Liver (tissue), 9 donors: ENCODE results near the gene CAMK1D. TPM values are rescaled to one million over a fixed set of nuclear protein-coding genes. Genes with fewer than 3 reads are reported as not detected.
A peak's percentile ranks its signal among the peaks of the same experiment; 100 is the strongest.

ENCODE experiments used
- DNase-seq: peaks from one replicate; pipeline ENCODE4 v3.0.0-alpha.2; 2017; ENCODE audit warnings: low spot score
- H3K27ac ChIP-seq, 2 donors: one replicate each; pipeline ENCODE4 v1.7.0; 2013; ENCODE audit warnings: inconsistent platforms in 2 of 2, low read length in 2 of 2, control low read depth in 1 of 2, low read depth in 1 of 2, mild to moderate bottlenecking in 1 of 2
- H3K27me3 ChIP-seq, 4 donors: one replicate each; pipeline versions ENCODE4 v1.6.1 to v1.7.0; 2013; ENCODE audit warnings: low read length in 3 of 4, inconsistent platforms in 1 of 4, mild to moderate bottlenecking in 1 of 4, moderate library complexity in 1 of 4; ENCODE audit not compliant: control insufficient read depth in 4 of 4, insufficient read depth in 4 of 4
- H3K36me3 ChIP-seq, 4 donors: one replicate each; pipeline versions ENCODE4 v1.6.1 to v1.7.0; 2013; ENCODE audit warnings: low read length in 3 of 4, mild to moderate bottlenecking in 3 of 4, low read depth in 1 of 4, moderate library complexity in 1 of 4; ENCODE audit not compliant: control insufficient read depth in 4 of 4, insufficient read depth in 3 of 4
- H3K4me1 ChIP-seq, 4 donors: one replicate each; pipeline versions ENCODE4 v1.6.1 to v1.7.0; 2013; ENCODE audit warnings: low read length in 3 of 4, mild to moderate bottlenecking in 3 of 4, moderate library complexity in 1 of 4; ENCODE audit not compliant: control insufficient read depth in 4 of 4, insufficient read depth in 4 of 4
- H3K4me3 ChIP-seq, 3 donors: one replicate each; pipeline versions ENCODE4 v1.6.1 to v1.7.0; 2013; ENCODE audit warnings: low read length in 3 of 3, control low read depth in 1 of 3, low read depth in 1 of 3, mild to moderate bottlenecking in 1 of 3
- H3K9ac ChIP-seq, 2 donors: one replicate each; pipeline ENCODE4 v1.7.0; 2013; ENCODE audit warnings: low read length in 2 of 2, mild to moderate bottlenecking in 2 of 2, moderate library complexity in 2 of 2, control low read depth in 1 of 2, low read depth in 1 of 2
- H3K9me3 ChIP-seq, 4 donors: one replicate each; pipeline versions ENCODE4 v1.6.1 to v1.7.0; 2013; ENCODE audit warnings: low read length in 3 of 4; ENCODE audit not compliant: control insufficient read depth in 4 of 4
- EGR1 ChIP-seq, 2 donors: IDR thresholded peaks; 2 replicates each; pipeline ENCODE4 v1.6.1; 2016 to 2018; ENCODE audit warnings: antibody characterized with exemption in 2 of 2, low read depth in 2 of 2
- FOXA1 ChIP-seq: IDR thresholded peaks from 2 replicates; pipeline ENCODE4 v1.6.1; 2016; ENCODE audit warnings: antibody characterized with exemption
- FOXA2 ChIP-seq: IDR thresholded peaks from 2 replicates; pipeline ENCODE4 v1.6.1; 2016; ENCODE audit warnings: antibody characterized with exemption
- GABPA ChIP-seq, 2 donors: IDR thresholded peaks in 1 of 2; conservative IDR thresholded peaks in 1 of 2; 2 replicates each; pipeline ENCODE4 v1.6.1; 2016; ENCODE audit warnings: antibody characterized with exemption in 2 of 2, mild to moderate bottlenecking in 1 of 2, moderate library complexity in 1 of 2
- HNF4A ChIP-seq, 2 donors: conservative IDR thresholded peaks; 2 replicates each; pipeline ENCODE4 v1.6.1; 2016; ENCODE audit warnings: antibody characterized with exemption in 2 of 2, mild to moderate bottlenecking in 2 of 2
- HNF4G ChIP-seq: IDR thresholded peaks from 2 replicates; pipeline ENCODE4 v1.6.1; 2016; ENCODE audit warnings: antibody characterized with exemption
- JUND ChIP-seq, 2 donors: IDR thresholded peaks; 2 replicates each; pipeline ENCODE4 v1.6.1; 2016; ENCODE audit warnings: antibody characterized with exemption in 2 of 2
- RAD21 ChIP-seq, 2 donors: IDR thresholded peaks; 2 replicates each; pipeline ENCODE4 v1.6.1; 2016; ENCODE audit warnings: antibody characterized with exemption in 2 of 2, mild to moderate bottlenecking in 2 of 2
- RXRA ChIP-seq, 2 donors: IDR thresholded peaks; 2 replicates each; pipeline ENCODE4 v1.6.1; 2017 to 2018; ENCODE audit warnings: antibody characterized with exemption in 2 of 2, mild to moderate bottlenecking in 1 of 2
- SP1 ChIP-seq: IDR thresholded peaks from 2 replicates; pipeline ENCODE4 v1.6.1; 2018; ENCODE audit warnings: antibody characterized with exemption, mild to moderate bottlenecking
- TAF1 ChIP-seq: conservative IDR thresholded peaks from 2 replicates; pipeline ENCODE4 v1.6.1; 2016; ENCODE audit warnings: antibody characterized with exemption, mild to moderate bottlenecking
- YY1 ChIP-seq: IDR thresholded peaks from 2 replicates; pipeline ENCODE4 v1.6.1; 2016; ENCODE audit warnings: antibody characterized with exemption, mild to moderate bottlenecking
- WGBS: extraction: QIAGEN DNeasy Blood & Tissue Kit; methylation state at CpG from one replicate; pipeline ENCODE4 v1.1.7; 2013; 5-methylcytosine and 5-hydroxymethylcytosine counted together
- polyA plus RNA-seq, 2 donors: library from polyadenylated mRNA; stranded (reverse) in 1 of 2; unstranded in 1 of 2; fragments of 200-250 nt in 1 of 2; fragments of >200 nt in 1 of 2; fragmentation: Nextera tagmentation in 1 of 2; extraction: Ambion mirVana in 1 of 2; gene quantifications; one replicate each; pipeline versions ENCODE4 v1.2.1 to v1.2.3, GENCODE V29; 2013 to 2015
- total RNA-seq, 2 donors: library from RNA; depleted of rRNA; stranded (reverse); fragments of >200 nt; gene quantifications; one replicate each; pipeline ENCODE4 v1.2.3, GENCODE V29; 2014
- TF ChIP-seq, protein P1 (sequence below): IDR thresholded peaks from 2 replicates; pipeline ENCODE4 v1.6.1; 2016; ENCODE audit warnings: antibody characterized with exemption
- TF ChIP-seq, protein P2 (sequence below): IDR thresholded peaks from 2 replicates; pipeline ENCODE4 v1.6.1; 2016; ENCODE audit warnings: antibody characterized with exemption
- TF ChIP-seq, protein P3 (sequence below): fragments of 150-350 bp; IDR thresholded peaks from 2 replicates; pipeline ENCODE4 v1.5.1; 2017; ENCODE audit warnings: improper control_type of control experiment, low read depth, low read length; ENCODE audit not compliant: missing input control
- TF ChIP-seq, protein P4 (sequence below): IDR thresholded peaks from 2 replicates; pipeline ENCODE4 v1.6.1; 2016; ENCODE audit warnings: antibody characterized with exemption
- TF ChIP-seq, protein P5 (sequence below): IDR thresholded peaks from 2 replicates; pipeline ENCODE4 v1.6.1; 2016; ENCODE audit warnings: antibody characterized with exemption, mild to moderate bottlenecking
- donor health status: healthy.
- donor health status: healthy.
- donor health status: healthy.
- donor health status: healthy.
- donor health status: healthy.

Gene CAMK1D
- total and polyA plus RNA-seq, 4 donors, result 2.7 to 10.1 (median 4.2) TPM

DNA sequence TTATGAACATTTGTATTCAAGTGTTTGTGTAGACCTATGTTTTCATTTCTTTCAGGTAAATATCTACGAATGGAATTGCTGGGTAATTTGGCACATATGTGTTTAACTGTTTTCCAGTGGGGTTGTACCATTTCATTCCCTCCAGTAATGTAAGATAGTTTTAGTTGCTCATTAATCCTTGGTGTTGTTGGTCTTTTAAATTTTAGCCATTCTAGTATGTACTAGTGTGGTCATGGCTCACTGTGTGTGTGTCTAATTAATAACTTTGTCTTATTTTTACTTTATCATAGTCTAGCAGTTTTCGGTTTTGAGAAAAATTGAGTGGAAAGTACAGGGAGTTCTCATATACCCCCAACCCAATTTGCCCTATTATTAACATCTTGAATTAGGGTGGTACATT is 278.8 kb downstream of the CAMK1D start:
- no peaks in the 10 kb centered on the region for H3K9me3 ChIP-seq
- TF ChIP-seq, protein P1, sequence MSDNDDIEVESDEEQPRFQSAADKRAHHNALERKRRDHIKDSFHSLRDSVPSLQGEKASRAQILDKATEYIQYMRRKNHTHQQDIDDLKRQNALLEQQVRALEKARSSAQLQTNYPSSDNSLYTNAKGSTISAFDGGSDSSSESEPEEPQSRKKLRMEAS, result no peak
- TF ChIP-seq TAF1, result no peak
- no peak for TF ChIP-seq HNF4G
- TF ChIP-seq, protein P2, sequence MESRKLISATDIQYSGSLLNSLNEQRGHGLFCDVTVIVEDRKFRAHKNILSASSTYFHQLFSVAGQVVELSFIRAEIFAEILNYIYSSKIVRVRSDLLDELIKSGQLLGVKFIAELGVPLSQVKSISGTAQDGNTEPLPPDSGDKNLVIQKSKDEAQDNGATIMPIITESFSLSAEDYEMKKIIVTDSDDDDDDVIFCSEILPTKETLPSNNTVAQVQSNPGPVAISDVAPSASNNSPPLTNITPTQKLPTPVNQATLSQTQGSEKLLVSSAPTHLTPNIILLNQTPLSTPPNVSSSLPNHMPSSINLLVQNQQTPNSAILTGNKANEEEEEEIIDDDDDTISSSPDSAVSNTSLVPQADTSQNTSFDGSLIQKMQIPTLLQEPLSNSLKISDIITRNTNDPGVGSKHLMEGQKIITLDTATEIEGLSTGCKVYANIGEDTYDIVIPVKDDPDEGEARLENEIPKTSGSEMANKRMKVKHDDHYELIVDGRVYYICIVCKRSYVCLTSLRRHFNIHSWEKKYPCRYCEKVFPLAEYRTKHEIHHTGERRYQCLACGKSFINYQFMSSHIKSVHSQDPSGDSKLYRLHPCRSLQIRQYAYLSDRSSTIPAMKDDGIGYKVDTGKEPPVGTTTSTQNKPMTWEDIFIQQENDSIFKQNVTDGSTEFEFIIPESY, result no peak
- no peak for TF ChIP-seq GABPA (IDR thresholded peaks at IDR 0.05 in 1 of 2, conservative IDR thresholded peaks at IDR 0.05 in 1 of 2)
- no peak for TF ChIP-seq RAD21 (IDR thresholded peaks at IDR 0.05)
- no peak for TF ChIP-seq EGR1 (IDR thresholded peaks at IDR 0.05; ENCODE audit: low read depth in 2 of 2)
- no peak for TF ChIP-seq FOXA2
- TF ChIP-seq, protein P3, sequence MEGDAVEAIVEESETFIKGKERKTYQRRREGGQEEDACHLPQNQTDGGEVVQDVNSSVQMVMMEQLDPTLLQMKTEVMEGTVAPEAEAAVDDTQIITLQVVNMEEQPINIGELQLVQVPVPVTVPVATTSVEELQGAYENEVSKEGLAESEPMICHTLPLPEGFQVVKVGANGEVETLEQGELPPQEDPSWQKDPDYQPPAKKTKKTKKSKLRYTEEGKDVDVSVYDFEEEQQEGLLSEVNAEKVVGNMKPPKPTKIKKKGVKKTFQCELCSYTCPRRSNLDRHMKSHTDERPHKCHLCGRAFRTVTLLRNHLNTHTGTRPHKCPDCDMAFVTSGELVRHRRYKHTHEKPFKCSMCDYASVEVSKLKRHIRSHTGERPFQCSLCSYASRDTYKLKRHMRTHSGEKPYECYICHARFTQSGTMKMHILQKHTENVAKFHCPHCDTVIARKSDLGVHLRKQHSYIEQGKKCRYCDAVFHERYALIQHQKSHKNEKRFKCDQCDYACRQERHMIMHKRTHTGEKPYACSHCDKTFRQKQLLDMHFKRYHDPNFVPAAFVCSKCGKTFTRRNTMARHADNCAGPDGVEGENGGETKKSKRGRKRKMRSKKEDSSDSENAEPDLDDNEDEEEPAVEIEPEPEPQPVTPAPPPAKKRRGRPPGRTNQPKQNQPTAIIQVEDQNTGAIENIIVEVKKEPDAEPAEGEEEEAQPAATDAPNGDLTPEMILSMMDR, result no peak
- TF ChIP-seq RXRA (IDR thresholded peaks at IDR 0.05), result no peak
- TF ChIP-seq SP1, result no peak
- TF ChIP-seq, protein P4, sequence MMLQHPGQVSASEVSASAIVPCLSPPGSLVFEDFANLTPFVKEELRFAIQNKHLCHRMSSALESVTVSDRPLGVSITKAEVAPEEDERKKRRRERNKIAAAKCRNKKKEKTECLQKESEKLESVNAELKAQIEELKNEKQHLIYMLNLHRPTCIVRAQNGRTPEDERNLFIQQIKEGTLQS, result no peak
- no peak for TF ChIP-seq JUND (IDR thresholded peaks at IDR 0.05)
- no peak for TF ChIP-seq YY1
- no peak for TF ChIP-seq FOXA1
- TF ChIP-seq HNF4A (conservative IDR thresholded peaks at IDR 0.05), result no peak
- H3K36me3 ChIP-seq, result no peaks in the 10 kb centered on the region
- H3K4me1 ChIP-seq, result peaks cover 6 to 48% (median 27%) of the 10 kb centered on the region in 4 donors
- H3K27me3 ChIP-seq, result no peaks in the 10 kb centered on the region
- H3K4me3 ChIP-seq, result no peak overlapping the region
- DNase-seq, result no peak
- WGBS, result 70% methylated on average over 2 of the region's 2 CpGs
- no peak overlapping the region for H3K9ac ChIP-seq
- no peak overlapping the region for H3K27ac ChIP-seq

DNA sequence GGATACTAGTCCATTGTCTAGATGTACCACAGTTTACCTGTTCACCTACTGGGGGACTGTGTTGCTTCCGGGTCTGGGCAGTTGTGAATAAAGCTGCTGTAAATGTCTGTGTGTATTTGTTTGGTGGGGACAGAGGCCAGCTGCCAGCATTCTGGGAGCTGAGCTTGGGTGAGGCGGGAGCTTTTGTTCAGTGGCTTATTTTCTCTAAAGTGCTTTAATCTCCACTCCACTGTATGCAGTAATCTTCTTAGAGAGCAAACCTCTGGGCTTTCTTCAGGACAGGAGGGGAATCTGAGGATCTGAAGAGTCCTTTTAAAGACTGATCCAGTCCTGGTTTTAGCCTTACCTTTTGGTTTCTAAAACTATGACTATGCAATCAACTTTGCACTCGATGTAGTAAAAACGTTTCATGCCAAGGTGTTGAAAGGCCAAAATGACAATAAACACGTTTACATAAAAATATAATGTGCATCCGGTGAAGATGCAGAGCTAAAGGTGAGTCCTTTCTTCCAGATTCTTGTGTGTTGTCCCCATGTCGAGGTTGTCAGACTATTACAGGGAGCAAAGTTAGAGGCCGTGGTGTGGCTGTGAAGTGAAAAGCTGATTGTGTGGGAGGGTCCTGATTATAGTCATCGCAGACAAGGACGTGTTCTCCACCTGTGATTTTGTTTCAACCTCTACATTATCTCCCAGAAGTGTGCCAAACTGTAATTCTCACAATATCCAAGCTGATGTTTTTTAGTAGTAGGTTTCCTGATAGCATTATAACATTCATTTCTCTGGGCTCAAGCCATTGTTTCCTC is 279.8 kb downstream of the CAMK1D start:
- DNase-seq, result no peak

More for the DNA sequence above, 279.8 kb downstream of the CAMK1D start:
- WGBS, result 27% methylated on average over 10 of the region's 10 CpGs
- Histone ChIP-seq H3K4me1 (peaks cover 6 to 48% (median 27%) of the 10 kb centered on the region in 4 donors), H3K27me3 (no peaks in the 10 kb centered on the region), H3K9me3 (no peaks in the 10 kb centered on the region), H3K36me3 (no peaks in the 10 kb centered on the region), H3K27ac (peak overlapping the region; percentile 38 to 44), H3K4me3 (no peak overlapping the region), H3K9ac (peak overlapping the region in 1 of 2 donors; percentile 20)
- no peak for TF ChIP-seq EGR1 (IDR thresholded peaks at IDR 0.05; ENCODE audit: low read depth in 2 of 2)
- no peak for TF ChIP-seq SP1
- TF ChIP-seq HNF4G, result no peak
- TF ChIP-seq, protein P5, sequence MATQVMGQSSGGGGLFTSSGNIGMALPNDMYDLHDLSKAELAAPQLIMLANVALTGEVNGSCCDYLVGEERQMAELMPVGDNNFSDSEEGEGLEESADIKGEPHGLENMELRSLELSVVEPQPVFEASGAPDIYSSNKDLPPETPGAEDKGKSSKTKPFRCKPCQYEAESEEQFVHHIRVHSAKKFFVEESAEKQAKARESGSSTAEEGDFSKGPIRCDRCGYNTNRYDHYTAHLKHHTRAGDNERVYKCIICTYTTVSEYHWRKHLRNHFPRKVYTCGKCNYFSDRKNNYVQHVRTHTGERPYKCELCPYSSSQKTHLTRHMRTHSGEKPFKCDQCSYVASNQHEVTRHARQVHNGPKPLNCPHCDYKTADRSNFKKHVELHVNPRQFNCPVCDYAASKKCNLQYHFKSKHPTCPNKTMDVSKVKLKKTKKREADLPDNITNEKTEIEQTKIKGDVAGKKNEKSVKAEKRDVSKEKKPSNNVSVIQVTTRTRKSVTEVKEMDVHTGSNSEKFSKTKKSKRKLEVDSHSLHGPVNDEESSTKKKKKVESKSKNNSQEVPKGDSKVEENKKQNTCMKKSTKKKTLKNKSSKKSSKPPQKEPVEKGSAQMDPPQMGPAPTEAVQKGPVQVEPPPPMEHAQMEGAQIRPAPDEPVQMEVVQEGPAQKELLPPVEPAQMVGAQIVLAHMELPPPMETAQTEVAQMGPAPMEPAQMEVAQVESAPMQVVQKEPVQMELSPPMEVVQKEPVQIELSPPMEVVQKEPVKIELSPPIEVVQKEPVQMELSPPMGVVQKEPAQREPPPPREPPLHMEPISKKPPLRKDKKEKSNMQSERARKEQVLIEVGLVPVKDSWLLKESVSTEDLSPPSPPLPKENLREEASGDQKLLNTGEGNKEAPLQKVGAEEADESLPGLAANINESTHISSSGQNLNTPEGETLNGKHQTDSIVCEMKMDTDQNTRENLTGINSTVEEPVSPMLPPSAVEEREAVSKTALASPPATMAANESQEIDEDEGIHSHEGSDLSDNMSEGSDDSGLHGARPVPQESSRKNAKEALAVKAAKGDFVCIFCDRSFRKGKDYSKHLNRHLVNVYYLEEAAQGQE, result peak; percentile 23
- TF ChIP-seq, protein P4, result peak; percentile 29
- TF ChIP-seq YY1, result peak; percentile 38
- TF ChIP-seq FOXA2, result no peak
- TF ChIP-seq JUND (IDR thresholded peaks at IDR 0.05), result no peak
- TF ChIP-seq FOXA1, result no peak
- TF ChIP-seq RXRA (IDR thresholded peaks at IDR 0.05), result peak; percentile 4 to 32
- TF ChIP-seq, protein P3, result no peak
- peak in 1 of 2 donors; percentile 24 for TF ChIP-seq RAD21 (IDR thresholded peaks at IDR 0.05)
- TF ChIP-seq, protein P1, result no peak
- TF ChIP-seq HNF4A (conservative IDR thresholded peaks at IDR 0.05), result peak; percentile 46 to 54
